ENCODE data around the gene EVC2.

The EVC2 gene

DNA sequence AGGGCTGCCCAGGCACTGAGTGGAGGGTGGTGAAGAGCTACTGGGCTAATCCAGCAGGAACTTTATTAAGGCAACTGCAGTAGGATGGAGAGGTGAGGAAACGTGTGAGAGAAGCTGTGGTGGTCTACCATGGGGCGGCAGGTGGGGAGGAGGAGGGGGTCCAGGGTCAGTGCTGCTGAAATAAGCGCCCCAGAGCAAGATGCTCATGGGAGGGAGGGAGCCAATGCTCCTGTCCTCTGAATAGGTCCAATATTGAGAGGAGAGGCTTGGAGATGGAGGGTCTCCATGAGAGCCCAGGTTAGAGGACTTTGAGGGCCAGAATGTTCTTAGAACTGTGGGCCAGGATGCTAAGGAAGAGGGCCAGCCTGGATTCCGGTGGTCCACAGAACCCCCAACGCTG is 37.9 kb upstream of the EVC2 start:
- Histone ChIP-seq H3K36me3 (ENCODE audit: low read depth) (peaks cover 76% of the 10 kb centered on the region), H3K9me3 (ENCODE audit: severe bottlenecking) (no peaks in the 10 kb centered on the region), H3K27me3 (ENCODE audit: insufficient read depth, poor library complexity, severe bottlenecking) (no peaks in the 10 kb centered on the region), H3K27ac (ENCODE audit: poor library complexity, severe bottlenecking) (peak overlapping the region; percentile 84), H3K4me1 (ENCODE audit: insufficient read depth, poor library complexity, severe bottlenecking) (peaks cover 30% of the 10 kb centered on the region), H3K4me3 (ENCODE audit: severe bottlenecking) (no peak overlapping the region)
- no peak for ATAC-seq (ENCODE audit: low read depth)
- TF ChIP-seq, protein P1, sequence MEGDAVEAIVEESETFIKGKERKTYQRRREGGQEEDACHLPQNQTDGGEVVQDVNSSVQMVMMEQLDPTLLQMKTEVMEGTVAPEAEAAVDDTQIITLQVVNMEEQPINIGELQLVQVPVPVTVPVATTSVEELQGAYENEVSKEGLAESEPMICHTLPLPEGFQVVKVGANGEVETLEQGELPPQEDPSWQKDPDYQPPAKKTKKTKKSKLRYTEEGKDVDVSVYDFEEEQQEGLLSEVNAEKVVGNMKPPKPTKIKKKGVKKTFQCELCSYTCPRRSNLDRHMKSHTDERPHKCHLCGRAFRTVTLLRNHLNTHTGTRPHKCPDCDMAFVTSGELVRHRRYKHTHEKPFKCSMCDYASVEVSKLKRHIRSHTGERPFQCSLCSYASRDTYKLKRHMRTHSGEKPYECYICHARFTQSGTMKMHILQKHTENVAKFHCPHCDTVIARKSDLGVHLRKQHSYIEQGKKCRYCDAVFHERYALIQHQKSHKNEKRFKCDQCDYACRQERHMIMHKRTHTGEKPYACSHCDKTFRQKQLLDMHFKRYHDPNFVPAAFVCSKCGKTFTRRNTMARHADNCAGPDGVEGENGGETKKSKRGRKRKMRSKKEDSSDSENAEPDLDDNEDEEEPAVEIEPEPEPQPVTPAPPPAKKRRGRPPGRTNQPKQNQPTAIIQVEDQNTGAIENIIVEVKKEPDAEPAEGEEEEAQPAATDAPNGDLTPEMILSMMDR (IDR thresholded peaks at IDR 0.05; ENCODE audit: poor library complexity, severe bottlenecking) = no peak
- peak; percentile 15 for DNase-seq (ENCODE audit: low spot score)

DNA sequence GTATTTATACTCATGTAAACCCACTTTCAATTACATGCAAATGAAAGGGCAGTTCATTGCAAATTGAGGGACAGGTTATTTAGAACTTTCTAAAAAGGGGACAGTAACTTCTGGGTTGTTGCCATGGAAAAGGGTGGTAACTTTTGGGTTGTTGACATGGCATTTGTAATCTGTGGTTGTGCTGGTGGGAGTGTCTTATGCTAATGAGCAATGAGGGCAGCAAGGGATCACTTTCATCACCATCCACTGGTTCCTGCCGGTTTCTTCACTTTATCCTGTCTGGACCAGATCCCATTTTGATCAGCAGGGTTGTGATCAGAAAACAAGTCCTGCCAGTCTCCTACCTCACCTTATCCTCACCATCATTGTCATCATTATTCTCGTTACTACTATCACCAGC is 34.6 kb upstream of the EVC2 start:
- no peak for ATAC-seq (ENCODE audit: low read depth)
- H3K9me3 ChIP-seq (ENCODE audit: severe bottlenecking) = no peaks in the 10 kb centered on the region
- TF ChIP-seq, protein P1 (IDR thresholded peaks at IDR 0.05; ENCODE audit: poor library complexity, severe bottlenecking) = no peak
- H3K27me3 ChIP-seq (ENCODE audit: insufficient read depth, poor library complexity, severe bottlenecking) = no peaks in the 10 kb centered on the region
- H3K4me1 ChIP-seq (ENCODE audit: insufficient read depth, poor library complexity, severe bottlenecking) = peaks cover 14% of the 10 kb centered on the region
- DNase-seq (ENCODE audit: low spot score) = no peak
- no peak overlapping the region for H3K4me3 ChIP-seq (ENCODE audit: severe bottlenecking)
- H3K27ac ChIP-seq (ENCODE audit: poor library complexity, severe bottlenecking) = no peak overlapping the region
- H3K36me3 ChIP-seq (ENCODE audit: low read depth) = peaks cover 67% of the 10 kb centered on the region

DNA sequence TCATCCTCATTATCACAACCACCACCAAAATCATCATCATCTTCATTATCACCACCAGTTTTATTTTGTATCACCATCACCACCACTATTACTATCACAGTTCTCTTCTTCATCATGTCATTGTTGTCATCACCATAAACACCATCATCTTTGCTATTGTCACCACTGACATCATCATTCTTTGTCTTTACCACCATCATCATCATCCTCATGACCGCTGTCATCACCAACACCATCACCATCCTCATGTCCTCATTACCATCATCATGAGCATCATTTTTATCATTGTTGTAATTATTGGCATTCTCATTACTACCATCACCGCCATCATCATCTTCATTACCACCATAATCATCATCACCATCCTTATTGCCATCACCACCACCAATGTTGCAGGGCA is 34.0 kb upstream of the EVC2 start:
- H3K27ac ChIP-seq (ENCODE audit: poor library complexity, severe bottlenecking) = no peak overlapping the region
- peaks cover 8% of the 10 kb centered on the region for H3K4me1 ChIP-seq (ENCODE audit: insufficient read depth, poor library complexity, severe bottlenecking)
- H3K27me3 ChIP-seq (ENCODE audit: insufficient read depth, poor library complexity, severe bottlenecking) = no peaks in the 10 kb centered on the region
- no peak for ATAC-seq (ENCODE audit: low read depth)
- no peak overlapping the region for H3K4me3 ChIP-seq (ENCODE audit: severe bottlenecking)
- peaks cover 67% of the 10 kb centered on the region for H3K36me3 ChIP-seq (ENCODE audit: low read depth)
- no peaks in the 10 kb centered on the region for H3K9me3 ChIP-seq (ENCODE audit: severe bottlenecking)
- no peak for DNase-seq (ENCODE audit: low spot score)
- TF ChIP-seq, protein P1 (IDR thresholded peaks at IDR 0.05; ENCODE audit: poor library complexity, severe bottlenecking) = no peak

DNA sequence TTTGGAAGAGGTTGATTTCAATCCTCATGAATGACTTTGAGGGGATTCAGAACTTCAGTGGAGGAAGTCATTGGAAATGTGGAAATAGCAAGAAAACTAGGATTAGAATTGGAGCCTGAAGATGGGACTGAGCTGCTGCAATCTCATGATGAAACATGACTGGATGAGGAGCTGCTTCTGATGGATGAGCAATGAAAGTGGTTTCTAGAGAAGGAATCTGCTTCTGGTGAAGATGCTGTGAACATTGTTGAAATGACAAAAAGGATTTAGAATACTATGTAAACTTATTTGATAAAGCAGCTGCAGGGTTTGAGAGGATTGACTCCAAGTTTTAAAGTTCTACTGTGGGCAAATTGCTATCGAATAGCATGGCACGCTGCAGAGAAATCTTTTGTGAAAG is 29.7 kb upstream of the EVC2 start:
- TF ChIP-seq, protein P1 (IDR thresholded peaks at IDR 0.05; ENCODE audit: poor library complexity, severe bottlenecking) = no peak
- no peaks in the 10 kb centered on the region for H3K27me3 ChIP-seq (ENCODE audit: insufficient read depth, poor library complexity, severe bottlenecking)
- H3K4me1 ChIP-seq (ENCODE audit: insufficient read depth, poor library complexity, severe bottlenecking) = no peaks in the 10 kb centered on the region
- DNase-seq (ENCODE audit: low spot score) = no peak
- H3K4me3 ChIP-seq (ENCODE audit: severe bottlenecking) = no peak overlapping the region
- H3K27ac ChIP-seq (ENCODE audit: poor library complexity, severe bottlenecking) = no peak overlapping the region
- peaks cover 62% of the 10 kb centered on the region for H3K36me3 ChIP-seq (ENCODE audit: low read depth)
- no peak for ATAC-seq (ENCODE audit: low read depth)
- H3K9me3 ChIP-seq (ENCODE audit: severe bottlenecking) = no peaks in the 10 kb centered on the region

DNA sequence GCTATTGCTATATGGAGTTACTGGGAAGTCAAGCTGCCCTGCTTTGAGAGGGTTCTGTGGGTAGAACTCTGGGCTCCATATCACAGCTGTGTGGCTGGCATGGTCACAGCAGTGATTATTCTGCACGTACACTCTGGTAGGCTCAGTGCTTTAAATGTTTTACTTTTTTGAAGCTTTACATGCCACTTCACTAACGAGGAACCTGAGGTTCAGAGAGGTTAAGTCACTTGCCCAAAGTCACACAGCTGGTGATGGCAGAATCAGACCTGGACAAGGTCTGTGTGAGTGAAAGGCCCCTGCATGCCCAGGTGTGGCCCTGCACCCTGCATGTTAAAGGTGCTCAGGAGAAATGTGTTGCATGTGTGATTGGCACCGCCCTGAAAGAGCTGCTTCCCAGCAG is 27.1 kb upstream of the EVC2 start:
- H3K36me3 ChIP-seq (ENCODE audit: low read depth) = peaks cover 58% of the 10 kb centered on the region
- H3K4me1 ChIP-seq (ENCODE audit: insufficient read depth, poor library complexity, severe bottlenecking) = no peaks in the 10 kb centered on the region
- ATAC-seq (ENCODE audit: low read depth) (no peak), DNase-seq (ENCODE audit: low spot score) (no peak)
- no peak overlapping the region for H3K27ac ChIP-seq (ENCODE audit: poor library complexity, severe bottlenecking)
- TF ChIP-seq, protein P1 (IDR thresholded peaks at IDR 0.05; ENCODE audit: poor library complexity, severe bottlenecking) = no peak
- H3K9me3 ChIP-seq (ENCODE audit: severe bottlenecking) = no peaks in the 10 kb centered on the region
- no peaks in the 10 kb centered on the region for H3K27me3 ChIP-seq (ENCODE audit: insufficient read depth, poor library complexity, severe bottlenecking)
- H3K4me3 ChIP-seq (ENCODE audit: severe bottlenecking) = no peak overlapping the region

All from RWPE2 (cell line).